Mesodermal cell (in vitro differentiated cells): Measurements from ENCODE around the gene CBFA2T3.

Experiments
- H3K27ac ChIP-seq: 2 replicates; pipeline ENCODE4 v1.7.0; 2013; ENCODE audit warnings: mild to moderate bottlenecking, low read depth, low read length, moderate library complexity; ENCODE audit not compliant: severe bottlenecking
- H3K36me3 ChIP-seq: 2 replicates; pipeline ENCODE4 v1.7.1; 2013; ENCODE audit warnings: mild to moderate bottlenecking, low read length, moderate library complexity; ENCODE audit not compliant: control insufficient read depth, insufficient read depth
- H3K4me1 ChIP-seq: one replicate; pipeline ENCODE4 v1.7.1; 2013; ENCODE audit warnings: mild to moderate bottlenecking, low read length; ENCODE audit not compliant: insufficient read depth, control insufficient read depth, poor library complexity, severe bottlenecking
- H3K4me3 ChIP-seq: 2 replicates; pipeline ENCODE4 v1.7.0; 2013; ENCODE audit warnings: low read length, control low read depth, mild to moderate bottlenecking; ENCODE audit not compliant: insufficient read depth, poor library complexity, severe bottlenecking; ENCODE audit errors: extremely low read depth
- H3K9me3 ChIP-seq: 2 replicates; pipeline ENCODE4 v1.7.1; 2013; ENCODE audit warnings: mild to moderate bottlenecking, low read length, moderate library complexity; ENCODE audit not compliant: control insufficient read depth
- WGBS, 2 experiments: methylation state at CpG; one replicate each; pipeline ENCODE4 v1.1.5; 2013; ENCODE audit warnings: missing lambda C conversion rate in 2 of 2; ENCODE audit not compliant: insufficient coverage in 2 of 2; 5-methylcytosine and 5-hydroxymethylcytosine counted together

CBFA2T3 gene

DNA sequence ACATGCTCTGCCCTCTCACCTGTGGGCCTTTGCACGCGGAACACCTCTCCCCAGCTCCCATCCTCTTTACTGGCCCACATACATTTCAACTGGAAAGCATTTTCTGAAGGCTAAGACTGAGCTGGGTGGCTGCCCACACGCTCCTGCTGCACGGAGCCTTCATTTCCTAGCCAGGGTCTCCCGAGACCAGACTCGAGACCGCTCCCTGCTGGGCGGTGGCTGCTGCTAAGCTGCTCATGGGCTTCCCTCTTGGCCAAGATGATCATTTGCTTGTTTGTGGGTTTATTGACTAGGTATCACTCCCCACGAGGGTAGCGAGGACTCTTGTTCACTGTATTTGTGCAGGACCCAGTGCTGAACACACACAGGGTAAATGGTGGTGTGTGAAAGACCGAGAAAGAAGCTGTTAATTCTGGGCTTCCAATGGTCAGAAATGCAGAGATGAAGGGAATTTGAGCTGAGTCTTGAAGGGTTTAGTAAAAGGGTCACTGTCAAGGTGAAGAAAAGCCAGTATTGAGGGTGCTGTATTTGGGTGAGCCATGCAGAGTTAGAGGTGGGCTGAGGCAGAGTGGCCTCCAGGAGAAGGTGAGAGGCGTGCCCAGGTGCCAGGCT is 119.2 kb downstream of the CBFA2T3 start:
- H3K27ac ChIP-seq = peak overlapping the region; percentile 97
- peak overlapping the region; percentile 93 for H3K4me3 ChIP-seq
- WGBS, 2 experiments = 20 to 21% methylated on average over 11 to 12 of the region's 12 CpGs

DNA sequence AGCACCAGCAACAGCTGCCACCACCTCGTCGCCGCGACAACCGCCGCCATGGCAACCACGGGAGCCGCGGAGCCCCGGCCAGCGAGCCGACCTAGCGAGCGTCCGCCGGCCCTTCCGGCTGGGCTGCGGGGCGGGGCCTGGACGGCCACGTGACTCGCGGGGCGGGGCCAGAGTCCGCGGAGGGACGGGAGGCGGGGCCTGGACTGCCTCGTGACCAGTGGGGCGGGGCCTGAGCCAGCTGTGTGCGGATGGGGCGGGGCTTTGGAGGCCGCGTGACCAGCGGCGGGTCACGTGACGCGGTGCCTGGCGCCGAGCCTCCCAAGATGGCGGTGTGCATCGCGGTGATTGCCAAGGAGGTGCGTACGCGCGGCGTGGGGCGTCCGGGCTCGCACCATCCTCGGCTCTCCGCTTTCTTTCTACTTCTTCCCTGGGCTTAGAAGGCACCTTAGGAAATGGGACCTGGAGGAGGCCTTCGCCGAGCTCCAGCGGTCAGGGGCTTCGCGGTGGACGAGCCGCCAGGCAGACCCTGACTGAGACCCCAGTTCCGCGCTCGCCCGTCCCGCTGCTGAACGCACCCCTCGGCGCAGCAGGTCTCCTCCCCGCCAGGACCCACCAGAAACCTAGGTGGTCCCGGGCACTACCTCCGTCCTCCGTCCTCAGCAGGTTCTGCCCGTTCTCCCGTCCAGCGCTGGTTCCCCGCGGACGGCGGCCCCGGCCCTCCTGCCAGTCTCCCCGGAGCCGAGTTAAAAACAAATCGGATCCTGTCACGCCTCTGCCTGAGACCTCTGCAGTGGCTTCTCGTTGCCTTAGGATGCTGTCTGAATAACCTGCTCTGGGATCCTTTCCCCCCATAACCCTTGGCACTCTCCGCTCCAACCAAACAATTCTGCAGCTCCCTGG is 119.9 kb downstream of the CBFA2T3 start, which contains the start of the genes GALNS and TRAPPC2L:
Gene GALNS, minus strand, starts transcription at position 120 of the 900 bp plus-strand sequence. Its CDS starts 70 bp downstream, at position 50.
Gene TRAPPC2L, plus strand, starts transcription at position 300 of the 900 bp plus-strand sequence. Its CDS starts 24 bp downstream, at position 324.
- peak within 1 kb of the TSS; percentile 93 for H3K4me3 ChIP-seq
- peaks cover 12% of the 10 kb centered on the region for H3K4me1 ChIP-seq
- peak within 1 kb of the TSS; percentile 97 for H3K27ac ChIP-seq
- no peaks in the 10 kb centered on the region for H3K9me3 ChIP-seq
- H3K36me3 ChIP-seq = peaks cover 44% of the 10 kb centered on the region
- WGBS, 2 experiments = 0 to 1% methylated on average over 76 to 84 of the region's 87 CpGs

More for the DNA sequence above, 119.2 kb downstream of the CBFA2T3 start:
- Histone ChIP-seq H3K4me1 (peaks cover 12% of the 10 kb centered on the region), H3K36me3 (peaks cover 44% of the 10 kb centered on the region), H3K9me3 (no peaks in the 10 kb centered on the region)

DNA sequence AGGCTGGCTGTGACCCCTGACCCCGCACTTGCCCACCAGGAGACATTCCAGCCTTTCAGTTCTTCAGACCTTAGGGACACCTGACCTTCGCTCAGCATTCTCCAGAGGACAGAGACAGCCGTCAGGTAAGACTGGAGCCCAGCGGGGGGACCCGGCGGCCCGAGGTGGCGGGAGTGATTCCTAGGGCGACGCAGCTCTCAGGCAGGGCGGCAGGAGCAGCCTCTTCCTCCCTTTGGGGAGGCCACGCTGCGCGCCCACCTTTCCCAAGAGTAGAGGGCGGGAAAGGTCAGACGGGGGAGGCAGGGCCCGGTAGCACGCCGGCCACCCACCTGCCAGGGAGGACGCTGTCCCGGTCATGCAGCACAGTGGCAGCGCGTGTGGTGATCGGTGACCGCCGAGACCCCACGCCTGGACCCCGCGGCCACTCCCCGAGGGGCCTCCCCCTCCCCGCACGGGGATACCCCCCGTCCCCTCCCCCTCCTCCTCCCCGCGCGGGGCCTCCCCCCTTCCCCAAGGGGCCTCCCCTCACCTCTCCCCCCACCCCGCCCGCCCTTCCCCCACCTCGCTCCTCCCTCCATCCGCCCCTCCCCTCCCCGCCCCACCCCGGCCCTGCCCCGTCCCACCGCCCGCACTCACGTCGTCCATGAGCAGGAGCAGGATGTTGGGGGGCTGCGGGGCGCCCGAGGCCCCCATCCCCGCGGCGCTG is 120.7 kb downstream of the CBFA2T3 start:
- peaks cover 40% of the 10 kb centered on the region for H3K36me3 ChIP-seq
- H3K27ac ChIP-seq = no peak overlapping the region
- H3K4me1 ChIP-seq = peaks cover 12% of the 10 kb centered on the region
- peak overlapping the region; percentile 93 for H3K4me3 ChIP-seq
- no peaks in the 10 kb centered on the region for H3K9me3 ChIP-seq
- 7 to 13% methylated on average over 16 to 29 of the region's 53 CpGs for WGBS, 2 experiments

DNA sequence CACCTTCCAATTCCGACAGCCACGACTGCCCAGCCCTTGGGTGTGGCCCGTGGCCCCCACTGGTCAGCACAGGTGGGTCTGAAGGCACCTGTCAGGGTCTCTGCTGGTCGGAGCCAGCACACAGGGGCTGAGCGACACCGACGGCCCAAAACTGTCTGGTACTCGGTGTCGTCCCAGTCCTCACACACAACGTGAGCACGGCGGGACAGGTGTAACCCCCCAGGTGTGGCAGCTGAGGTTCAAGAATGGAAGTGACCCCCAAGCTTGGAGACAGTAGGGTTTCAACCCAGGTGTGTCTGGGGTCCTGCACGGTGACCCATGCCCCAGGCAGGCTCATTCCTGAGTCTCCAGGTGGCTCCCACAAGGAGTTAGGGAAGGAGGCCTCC is 121.3 kb downstream of the CBFA2T3 start:
- Histone ChIP-seq H3K4me1 (peaks cover 12% of the 10 kb centered on the region), H3K4me3 (peak overlapping the region; percentile 93), H3K9me3 (no peaks in the 10 kb centered on the region), H3K36me3 (peaks cover 39% of the 10 kb centered on the region), H3K27ac (no peak overlapping the region)
- 82 to 85% methylated on average over 10 to 12 of the region's 13 CpGs for WGBS, 2 experiments

DNA sequence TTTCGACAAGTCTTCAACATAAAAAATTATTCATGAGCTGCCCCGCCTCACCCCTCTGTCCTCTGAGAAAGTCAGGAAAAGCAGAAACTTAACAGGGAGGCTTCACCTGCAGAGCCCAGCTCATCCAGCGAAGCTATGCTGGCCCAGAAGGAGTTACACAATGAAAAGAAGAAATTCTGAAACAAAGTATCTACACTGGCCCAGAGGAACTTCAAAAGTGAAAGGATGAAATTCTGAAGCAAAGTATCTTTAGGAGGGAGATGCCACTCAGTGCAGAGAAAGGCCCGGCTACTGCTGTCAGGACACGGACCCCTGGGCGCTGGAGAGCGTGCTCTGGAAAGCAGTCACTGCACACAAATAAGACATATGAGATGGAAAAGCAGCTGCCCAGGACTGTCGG is 121.8 kb downstream of the CBFA2T3 start:
- H3K36me3 ChIP-seq = peaks cover 34% of the 10 kb centered on the region
- no peak overlapping the region for H3K4me3 ChIP-seq
- H3K27ac ChIP-seq = no peak overlapping the region
- peaks cover 12% of the 10 kb centered on the region for H3K4me1 ChIP-seq
- H3K9me3 ChIP-seq = no peaks in the 10 kb centered on the region
- 96% methylated on average over 5 to 7 of the region's 8 CpGs for WGBS, 2 experiments

GRCh38 chr16:88854306-88855111 is 122.5 kb downstream of the CBFA2T3 start:
- 90 to 92% methylated on average over 13 to 18 of the region's 20 CpGs for WGBS, 2 experiments
- H3K9me3 ChIP-seq = no peaks in the 10 kb centered on the region
- H3K36me3 ChIP-seq = peaks cover 28% of the 10 kb centered on the region
- H3K4me3 ChIP-seq = no peak overlapping the region
- H3K4me1 ChIP-seq = peaks cover 12% of the 10 kb centered on the region
- H3K27ac ChIP-seq = no peak overlapping the region

- Histone ChIP-seq H3K4me3 (no peak overlapping the region), H3K36me3 (peaks cover 17% of the 10 kb centered on the region), H3K9me3 (no peaks in the 10 kb centered on the region), H3K4me1 (peaks cover 11% of the 10 kb centered on the region), H3K27ac (no peak overlapping the region)
- WGBS, 2 experiments = 89 to 96% methylated on average over 14 to 17 of the region's 17 CpGs
Observed at GRCh38 chr16:88853325-88853941, 123.6 kb downstream of the CBFA2T3 start.

- H3K36me3 ChIP-seq = peaks cover 13% of the 10 kb centered on the region
- H3K4me1 ChIP-seq = peaks cover 5% of the 10 kb centered on the region
- no peak overlapping the region for H3K4me3 ChIP-seq
- H3K9me3 ChIP-seq = no peaks in the 10 kb centered on the region
- H3K27ac ChIP-seq = no peak overlapping the region
- 95 to 99% methylated on average over 17 to 19 of the region's 19 CpGs for WGBS, 2 experiments
Observed at GRCh38 chr16:88851616-88852015, 125.4 kb downstream of the CBFA2T3 start.

- Histone ChIP-seq H3K4me1 (peaks cover 2% of the 10 kb centered on the region), H3K36me3 (peaks cover 13% of the 10 kb centered on the region), H3K27ac (no peak overlapping the region), H3K9me3 (no peaks in the 10 kb centered on the region), H3K4me3 (no peak overlapping the region)
- 89 to 94% methylated on average over 31 of the region's 33 CpGs for WGBS, 2 experiments
Observed at GRCh38 chr16:88850531-88851199, 126.3 kb downstream of the CBFA2T3 start.
